Measurements from ENCODE around the gene JAKMIP2.

The JAKMIP2 gene

DNA sequence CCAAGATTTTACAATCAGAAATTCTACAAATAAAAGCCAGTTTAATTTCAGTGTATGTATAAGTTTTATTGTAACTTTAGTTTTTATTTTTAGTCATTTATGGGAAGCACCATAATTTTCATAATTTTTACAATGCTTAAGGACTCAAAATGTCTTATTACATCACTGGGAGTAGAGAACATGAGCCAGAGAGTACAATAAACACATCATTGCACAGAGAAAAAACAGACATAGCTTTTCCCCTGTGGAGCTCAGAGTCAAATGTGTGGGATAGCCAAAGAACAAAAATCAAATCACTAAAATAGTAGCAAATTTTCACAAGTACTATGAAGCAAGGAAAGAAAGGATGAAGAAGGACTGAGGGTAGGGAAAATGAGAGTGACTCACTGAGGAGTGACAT lies 5.5 kb upstream of the JAKMIP2 start:
- DNase-seq (ENCODE audit: low read depth), result no peak

DNA sequence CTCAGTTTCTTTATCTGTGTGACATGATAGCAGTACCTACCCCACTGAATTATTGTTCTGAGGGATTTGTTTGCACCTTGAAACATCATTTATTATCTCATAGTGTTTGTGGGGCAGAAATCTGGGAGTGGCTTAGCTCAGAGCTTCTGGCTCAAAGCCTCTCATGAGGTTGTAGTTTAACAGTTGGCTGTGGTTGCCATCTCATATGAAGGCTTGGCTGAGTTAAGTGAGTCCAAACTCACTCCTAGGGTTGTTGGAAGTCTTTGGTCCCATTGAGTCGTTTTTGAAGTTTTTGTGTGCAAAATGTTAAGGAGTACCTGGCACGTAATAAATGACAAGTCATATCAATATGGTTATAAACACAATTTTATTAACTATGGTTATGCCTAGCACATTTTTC lies 3.6 kb upstream of the JAKMIP2 start:
- no peak for DNase-seq (ENCODE audit: low read depth)

DNA sequence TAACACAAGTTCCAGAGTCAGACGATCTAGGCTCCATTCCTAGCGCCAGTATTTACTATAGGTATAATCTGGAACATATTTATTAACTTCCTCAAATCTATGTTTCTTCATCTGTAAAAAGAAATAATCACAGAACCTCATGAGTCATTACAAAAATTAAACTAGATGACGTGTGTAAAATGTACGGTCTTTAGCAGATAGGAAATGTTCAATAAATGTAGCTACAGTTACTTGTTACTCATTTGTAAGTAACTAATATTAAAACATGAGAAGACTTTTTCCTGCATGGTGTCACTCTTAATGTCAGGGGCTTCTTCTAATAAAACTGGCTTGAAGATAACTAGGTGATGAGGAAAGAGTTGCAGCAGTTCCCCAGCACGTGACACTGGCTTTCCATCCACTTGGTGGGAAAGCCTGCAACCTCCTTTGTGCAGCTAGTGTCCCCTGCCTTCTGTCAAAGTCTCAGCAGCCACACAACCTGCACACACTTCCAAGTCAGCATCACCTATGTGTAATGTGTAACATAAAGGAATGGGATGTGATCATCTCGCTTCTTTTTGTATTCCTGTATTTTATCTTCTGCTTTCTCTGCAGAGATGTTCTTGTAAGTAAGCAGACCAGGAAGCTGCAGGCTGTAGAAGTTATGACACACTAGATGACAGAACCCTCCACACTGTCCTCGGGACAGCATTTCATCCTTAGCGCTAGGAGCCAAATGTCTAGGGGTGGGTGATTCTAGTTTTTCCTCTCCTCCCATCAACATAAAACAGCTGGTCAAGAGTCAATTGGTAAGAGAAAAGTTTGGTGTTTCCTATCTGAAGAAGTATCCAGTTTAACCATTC lies 1.8 kb upstream of the JAKMIP2 start:
- DNase-seq (ENCODE audit: low read depth), result no peak

DNA sequence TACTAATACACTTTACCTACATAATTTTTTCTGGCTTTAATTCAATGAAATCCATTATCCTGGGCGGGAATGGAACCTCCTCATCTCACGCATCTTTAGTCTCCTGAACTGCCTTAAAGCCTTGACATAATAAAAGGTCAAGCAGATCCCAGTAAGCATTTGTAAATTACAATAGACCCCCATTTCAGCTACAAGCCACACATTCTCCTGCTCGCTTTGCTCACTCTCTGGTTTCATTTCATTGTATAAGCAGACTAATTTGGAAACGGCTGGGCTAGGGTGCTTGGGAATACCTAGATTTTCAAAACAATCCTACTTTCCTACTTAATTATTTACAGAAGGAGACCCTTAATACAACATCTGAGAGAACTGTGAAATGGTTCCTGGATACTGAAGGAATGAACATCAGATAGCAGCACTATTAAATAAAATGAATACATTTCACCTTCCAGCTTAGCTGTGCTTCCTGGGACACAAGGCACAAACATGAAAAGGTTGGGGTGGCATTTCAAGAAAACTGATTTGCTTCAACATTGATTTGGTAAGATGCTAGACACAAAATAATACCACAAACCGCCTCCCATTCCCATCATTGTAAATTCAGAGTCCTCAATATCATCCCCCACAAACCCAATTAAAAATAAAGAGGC lies 1.5 kb downstream of the JAKMIP2 start:
- no peak for DNase-seq (ENCODE audit: low read depth)

DNA sequence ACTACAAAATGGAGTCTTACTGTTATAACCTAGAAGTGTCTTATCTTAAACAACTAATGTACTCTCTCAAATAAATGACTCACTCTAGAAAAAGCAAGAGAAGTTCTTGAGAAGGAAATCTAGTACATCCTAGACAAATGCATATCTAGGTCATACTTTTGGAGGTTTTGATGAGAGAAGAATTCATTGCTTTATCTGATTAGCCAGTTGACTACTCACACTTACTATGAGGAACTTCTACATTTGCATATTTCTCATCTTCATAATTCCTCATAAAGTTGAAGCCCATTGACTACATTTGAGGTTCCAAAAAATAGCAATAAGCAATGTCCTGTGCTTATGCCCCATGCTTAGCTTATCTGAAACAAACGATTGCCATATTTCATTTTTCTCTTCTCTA lies 2.8 kb downstream of the JAKMIP2 start:
- DNase-seq (ENCODE audit: low read depth), result no peak

DNA sequence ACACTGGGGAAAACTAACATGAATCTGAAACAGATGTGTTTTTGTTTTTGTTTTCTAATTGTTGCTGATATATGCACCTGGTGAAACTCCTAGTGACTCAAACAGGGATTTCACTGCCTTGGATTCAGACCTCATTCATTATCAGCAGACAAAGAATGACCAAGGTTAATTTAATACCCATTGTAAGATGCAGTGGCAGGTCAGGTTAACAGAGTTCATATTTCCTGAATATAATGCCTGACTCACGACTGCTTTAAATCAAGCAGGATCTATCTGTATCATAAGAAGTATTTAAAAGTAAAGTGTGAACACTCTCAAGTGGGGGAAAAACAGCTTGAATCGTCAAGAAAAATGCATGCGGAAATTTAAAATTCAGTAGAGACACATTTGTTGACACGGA lies 5.5 kb downstream of the JAKMIP2 start:
- no peak for DNase-seq (ENCODE audit: low read depth)

DNA sequence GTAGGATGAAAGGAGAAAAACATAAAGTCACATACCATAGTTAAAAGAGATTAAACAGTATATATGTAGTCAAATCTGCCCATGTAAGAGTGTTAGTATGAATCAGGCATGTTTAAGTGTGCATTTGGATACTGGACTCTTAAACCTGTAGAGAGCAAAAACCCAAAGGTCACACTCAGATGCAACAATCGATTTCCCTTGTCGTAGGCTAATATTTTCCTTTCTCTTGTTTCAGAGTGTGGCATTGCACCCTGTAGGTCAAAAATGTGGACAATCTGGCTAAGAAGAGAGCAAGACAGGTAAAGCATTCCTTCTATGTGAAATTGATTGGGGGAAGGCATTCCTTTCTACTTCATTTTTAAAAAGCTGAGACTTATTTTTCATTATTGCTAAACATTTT lies 8.9 kb downstream of the JAKMIP2 start:
- no peak for DNase-seq (ENCODE audit: low read depth)

DNA sequence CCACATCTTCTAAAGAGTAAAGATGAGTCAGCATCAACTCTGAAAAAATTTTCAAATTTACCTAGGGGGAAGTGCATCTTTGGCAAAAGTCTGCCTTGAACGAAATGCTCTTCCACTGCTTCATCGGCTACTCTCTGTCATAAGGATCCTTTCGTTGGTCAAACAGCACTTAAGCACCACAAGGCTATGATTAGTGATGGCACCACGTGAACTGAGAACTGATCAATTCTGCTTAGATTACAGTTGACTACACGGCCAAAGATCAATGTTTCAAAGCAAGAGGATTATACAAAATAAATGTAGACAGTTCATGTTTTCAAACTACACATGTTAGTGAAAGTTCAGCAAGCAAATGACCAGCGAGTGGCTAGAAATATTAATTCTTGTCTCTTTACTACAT lies 9.4 kb downstream of the JAKMIP2 start:
- no peak for DNase-seq (ENCODE audit: low read depth)

DNA sequence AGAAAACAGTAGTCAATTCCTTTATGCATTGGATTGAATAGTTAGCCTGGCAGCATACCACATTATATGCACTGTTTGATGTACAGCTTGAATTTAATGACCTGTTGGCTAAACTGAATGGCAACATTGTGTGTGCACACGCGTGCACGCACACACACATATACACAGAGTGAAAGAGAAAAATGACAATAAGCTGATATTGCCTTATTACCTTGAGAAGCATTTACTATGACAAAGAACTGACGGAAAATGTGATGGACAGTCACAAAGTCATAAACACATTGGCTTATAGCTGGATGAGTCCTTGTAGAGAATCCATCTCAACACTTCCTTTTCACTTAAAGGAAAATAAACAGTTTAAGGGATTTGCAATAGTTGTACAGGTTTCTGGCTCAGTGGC lies 15.5 kb downstream of the JAKMIP2 start:
- no peak for DNase-seq (ENCODE audit: low read depth)

DNA sequence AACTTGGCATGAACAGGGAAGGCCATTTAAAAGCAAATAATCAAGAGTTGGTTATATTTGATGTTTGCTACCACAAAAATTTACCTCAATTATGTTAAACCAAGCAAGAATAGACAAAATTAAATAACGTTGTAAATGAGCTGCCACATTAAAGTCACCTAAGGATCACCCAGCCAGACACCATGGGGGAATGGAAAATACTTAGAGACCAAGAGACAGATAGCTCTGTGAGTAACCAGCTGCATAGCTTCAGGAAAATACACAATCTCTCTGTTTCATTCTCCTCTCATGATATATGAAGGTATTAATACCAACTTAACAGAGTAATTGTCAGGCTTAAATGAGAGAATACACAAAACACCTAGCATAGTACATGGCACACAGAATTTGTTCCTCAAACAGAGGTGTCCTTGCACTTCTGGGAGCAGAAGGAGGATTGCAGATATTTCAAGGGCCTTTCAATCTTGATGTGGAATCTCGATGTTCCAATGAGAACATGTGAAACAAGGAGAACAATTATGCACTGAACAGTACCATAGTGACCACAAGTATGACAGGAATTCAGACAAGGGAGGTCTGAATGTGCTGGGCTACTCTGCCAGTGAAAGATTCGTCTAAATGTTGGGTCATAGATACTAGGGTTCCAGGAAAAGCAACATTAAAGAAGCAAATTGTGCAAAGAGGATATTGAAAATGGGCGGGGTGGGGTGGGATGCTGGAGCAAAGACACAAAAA lies 18.6 kb downstream of the JAKMIP2 start:
- DNase-seq (ENCODE audit: low read depth), result no peak

DNA sequence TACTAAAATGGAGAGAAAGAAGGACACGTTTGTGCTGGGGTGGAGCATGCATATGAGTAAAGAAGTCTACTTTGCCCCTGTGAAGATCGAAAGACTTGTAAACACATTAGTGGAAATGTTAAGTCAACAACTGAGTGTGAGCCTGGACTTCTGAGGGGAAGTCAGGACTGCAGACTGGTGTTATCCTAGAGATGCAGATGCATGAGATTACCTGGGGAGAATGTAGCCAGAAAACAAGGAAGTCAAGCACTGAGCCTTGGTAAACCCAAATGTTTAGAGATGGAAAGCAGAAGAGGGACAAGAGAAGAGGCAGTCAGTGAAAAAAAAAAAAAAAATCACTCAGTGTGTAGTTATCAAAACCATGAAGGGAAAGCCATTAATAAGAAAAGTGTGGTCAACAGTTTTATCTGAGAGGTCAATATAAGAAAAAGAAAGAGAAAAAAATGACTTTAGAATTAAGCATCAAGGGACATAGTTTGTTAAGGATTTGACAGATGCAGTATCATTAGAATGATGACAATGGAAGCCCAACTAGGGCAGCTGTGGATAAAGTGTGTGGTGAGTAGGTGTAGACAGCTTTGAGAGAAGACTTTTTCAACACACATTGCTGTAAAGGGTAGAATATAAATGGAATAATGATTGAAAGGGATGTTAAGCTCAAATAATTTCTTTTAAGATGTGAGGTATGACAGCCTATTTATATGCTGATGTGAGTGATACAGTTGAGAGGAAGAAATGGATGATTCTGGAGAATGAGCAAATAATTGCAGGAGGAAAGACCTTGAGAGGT lies 22.2 kb downstream of the JAKMIP2 start:
- no peak for DNase-seq (ENCODE audit: low read depth)

DNA sequence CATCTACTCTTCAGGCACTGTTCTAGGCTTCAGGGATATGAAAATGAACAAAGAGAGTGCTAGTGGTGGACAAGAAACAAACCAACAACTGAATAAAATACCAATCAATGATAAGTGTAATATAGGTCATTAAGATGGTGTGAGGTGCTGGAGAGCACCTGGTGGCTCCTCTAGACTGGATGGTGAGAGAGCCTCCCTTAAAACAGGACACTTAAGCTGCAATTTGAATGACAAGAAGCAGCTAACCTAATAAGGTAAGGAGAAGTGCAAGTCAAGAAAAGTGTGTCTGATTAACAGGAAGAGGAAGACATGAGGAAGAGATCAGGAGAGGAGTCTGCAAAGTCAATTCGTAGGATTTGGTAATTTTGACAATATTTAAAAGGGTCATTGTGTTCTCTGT lies 23.1 kb downstream of the JAKMIP2 start:
- no peak for DNase-seq (ENCODE audit: low read depth)

DNA sequence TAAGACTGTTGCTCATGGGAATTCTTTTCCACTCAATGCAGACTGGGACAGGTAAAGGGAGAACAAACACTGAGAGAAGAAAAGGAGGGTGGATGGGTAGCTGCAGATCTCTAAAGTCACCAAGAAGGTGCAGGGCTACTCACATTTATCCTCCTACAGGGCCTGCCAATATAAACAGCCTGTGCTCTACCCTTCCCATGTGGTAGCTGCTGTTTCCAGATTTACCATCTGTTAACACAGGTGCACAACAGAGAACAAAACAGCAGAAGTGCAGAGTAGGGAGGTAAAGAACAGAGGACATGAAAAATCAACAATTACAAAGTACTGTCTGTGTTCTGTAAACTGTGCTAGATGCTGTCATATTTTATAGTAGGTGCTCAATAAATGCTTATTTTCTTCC lies 26.0 kb downstream of the JAKMIP2 start:
- DNase-seq (ENCODE audit: low read depth), result no peak

DNA sequence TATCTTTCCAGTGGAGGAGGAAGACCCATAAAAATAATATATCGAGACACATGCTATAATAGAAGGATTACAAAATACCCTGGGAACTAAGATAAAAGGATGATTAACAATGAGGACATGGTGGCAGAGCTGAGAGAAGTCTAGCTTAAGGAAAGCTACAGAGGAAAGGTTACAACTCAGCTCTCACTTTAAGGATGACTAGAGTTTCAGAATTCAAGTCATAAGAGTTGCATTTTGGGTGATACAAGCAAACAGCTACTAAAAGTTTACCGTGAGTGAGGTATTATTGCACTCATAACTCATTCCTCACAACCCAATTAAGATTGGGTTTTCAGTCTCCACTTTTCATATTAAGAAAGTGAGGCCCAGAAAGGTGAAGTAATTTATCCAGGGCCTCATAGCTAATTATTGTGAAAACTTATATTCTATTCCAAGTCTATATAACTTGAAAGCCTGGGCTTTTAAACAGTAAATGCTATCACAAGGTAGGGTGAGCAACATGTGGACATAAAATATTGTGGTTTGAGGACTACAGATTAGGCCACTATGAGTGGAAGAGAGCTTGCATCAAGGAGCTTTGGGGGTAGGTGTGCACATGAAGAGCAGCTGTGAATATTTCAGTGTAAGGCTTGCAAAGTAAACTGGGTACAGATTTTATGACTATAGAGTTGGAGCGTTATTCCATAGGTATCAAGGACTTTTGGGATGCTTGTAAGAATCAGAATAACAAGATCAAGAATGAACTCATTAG lies 28.0 kb downstream of the JAKMIP2 start:
- DNase-seq (ENCODE audit: low read depth), result no peak

DNA sequence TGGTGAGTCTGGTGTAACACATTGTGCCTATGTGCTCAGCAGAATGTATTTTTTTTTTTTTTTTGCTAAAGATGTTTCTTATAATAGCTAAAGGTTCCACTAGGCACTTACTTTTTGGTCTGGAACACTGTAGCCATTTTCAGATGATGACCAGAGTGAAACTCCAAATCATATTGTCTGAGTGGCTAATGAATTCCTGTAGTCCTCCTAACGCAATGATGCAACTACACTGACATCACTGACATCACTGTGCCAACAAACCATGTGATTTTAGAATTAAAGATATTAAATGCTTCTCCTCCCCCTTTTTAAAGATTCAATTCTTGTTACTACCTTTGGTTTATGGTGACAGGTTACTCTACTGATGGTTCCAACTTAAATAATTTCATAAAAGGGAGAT lies 28.8 kb downstream of the JAKMIP2 start:
- DNase-seq (ENCODE audit: low read depth), result no peak

DNA sequence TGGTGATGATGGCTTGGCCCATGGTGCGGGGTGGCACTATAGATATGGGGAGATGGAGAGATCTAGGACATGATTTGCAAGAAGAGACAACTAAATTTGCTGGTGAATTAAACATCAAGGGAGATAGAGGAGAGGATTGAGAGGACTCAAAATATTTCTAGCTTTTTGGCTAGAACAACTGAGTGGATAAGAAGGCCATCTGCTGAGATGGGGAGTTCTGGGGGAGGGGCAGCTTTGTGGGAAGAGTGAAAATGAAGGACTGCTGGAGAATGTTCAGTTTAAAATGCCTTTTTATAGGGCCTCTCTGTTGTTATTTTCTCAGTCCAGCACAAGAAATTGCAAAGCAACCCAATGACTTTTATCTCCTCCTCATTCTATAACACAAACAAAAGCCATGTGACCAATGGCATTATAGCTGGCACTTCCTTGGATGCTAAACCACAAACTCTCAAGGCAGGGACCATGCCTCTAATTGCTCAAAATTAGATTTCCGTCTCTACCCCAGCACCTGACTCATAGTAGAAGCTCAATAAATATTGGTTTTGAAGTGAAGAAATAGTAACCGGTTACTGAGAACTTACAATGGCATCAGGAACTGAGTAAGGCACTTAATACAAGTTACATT lies 29.8 kb downstream of the JAKMIP2 start:
- DNase-seq (ENCODE audit: low read depth), result no peak

DNA sequence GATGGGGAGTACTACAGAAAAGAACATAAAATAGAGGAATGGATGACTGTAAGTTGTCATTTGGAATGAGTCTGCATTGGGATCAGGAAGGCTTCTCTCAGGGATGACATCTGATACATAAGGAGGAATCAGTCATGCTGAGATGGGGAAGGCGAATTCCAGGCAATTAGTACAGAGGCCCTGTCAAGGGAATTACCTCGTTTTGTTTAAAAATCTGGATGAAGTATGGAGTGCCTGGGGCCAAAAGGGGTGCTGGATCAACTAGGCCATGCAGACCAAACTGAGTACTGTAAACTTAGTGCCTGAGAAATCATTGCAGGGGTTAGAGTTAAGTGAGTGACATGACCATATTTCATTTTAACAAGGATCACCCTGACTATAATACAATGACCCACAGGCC lies 30.5 kb downstream of the JAKMIP2 start:
- no peak for DNase-seq (ENCODE audit: low read depth)

DNA sequence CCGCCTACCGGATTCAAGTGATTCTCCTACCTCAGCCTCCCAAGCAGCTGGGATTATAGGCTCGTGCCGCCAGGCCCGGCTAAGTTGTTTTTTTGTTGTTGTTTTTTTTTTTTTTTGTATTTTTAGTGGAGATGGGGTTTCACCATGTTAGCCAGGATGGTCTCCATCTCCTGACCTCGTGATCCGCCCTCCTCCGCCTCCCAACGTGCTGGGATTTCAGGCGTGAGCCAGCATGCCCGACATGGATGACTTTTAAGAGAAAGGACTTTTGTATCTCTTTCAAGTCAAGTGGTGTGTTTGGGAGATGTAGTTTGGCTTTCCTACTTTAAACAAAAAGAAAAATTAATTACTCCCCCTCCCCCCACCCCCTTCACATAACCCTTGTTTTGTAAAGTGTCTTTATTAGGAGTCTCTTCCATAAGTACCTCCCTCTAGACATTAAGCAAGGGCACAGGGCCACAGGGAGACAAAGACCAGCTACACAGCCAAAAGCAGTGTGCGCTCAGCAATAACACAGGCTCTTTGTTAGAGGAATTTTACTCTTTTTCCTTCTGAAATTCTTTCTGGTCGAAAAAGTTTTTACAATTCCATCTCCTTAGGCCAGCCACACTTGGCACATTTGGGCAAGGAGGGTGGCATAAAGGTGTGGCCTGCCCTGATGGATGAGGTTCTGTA lies 31.2 kb downstream of the JAKMIP2 start:
- no peak for DNase-seq (ENCODE audit: low read depth)

DNA sequence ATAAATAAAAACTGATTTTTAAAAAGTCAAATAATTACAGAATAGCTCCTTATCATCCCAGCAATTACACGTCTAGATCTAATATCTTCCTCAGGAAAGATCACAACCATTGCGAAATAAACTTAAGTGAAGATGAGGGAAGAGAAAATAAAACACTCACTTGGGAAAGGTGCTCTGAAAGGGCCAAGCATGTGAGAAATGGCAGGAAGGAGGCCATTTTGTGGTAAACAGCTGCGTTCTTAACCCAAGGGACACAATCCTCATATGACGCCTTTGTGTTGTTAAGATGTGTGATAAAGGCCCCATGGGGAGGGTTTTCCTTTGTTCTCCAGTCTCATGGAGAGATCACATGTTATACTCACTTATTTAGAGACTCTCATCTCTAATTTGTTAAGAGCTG lies 32.5 kb downstream of the JAKMIP2 start:
- DNase-seq (ENCODE audit: low read depth), result no peak

DNA sequence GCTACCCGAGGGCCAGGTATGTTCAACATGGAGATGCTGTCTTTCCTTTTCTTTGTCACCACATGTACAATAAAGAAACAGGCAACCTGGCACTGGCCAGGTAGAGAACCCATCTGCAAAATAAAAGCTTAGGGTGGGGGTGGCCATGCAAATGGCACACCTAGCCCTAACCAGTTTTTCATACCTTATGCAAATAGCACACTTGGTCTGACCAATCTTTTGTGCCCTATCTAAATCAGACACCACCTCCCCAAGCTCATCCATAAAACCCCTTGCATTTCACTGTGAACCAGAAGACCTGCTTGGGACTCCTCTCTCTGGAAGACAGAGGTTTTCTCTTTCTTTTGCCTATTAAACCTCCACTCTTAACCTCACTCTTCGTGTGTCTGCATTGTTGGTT lies 33.9 kb downstream of the JAKMIP2 start:
- DNase-seq (ENCODE audit: low read depth), result no peak

DNA sequence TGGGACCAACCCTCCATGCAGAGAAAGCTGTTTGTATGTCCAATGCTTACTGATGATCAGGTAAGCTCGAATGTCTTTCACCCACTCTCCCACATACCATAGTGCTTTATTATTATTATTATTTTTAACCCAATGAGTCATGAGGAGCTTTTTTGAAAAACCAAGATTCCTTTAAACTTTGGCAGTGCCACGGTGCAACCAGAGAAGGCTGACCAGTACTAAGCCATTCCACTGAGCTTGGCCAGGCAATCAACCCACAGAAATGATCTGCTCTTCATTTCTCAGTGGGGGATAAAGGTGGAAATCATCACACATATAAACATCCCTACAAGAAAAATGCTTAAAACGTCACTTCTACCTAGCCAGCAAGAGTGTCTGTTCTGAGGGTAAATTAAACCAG lies 35.5 kb downstream of the JAKMIP2 start:
- DNase-seq (ENCODE audit: low read depth), result no peak

Measured in HS-27A (cell line).